Measurements from ENCODE around the gene TMEM167B.
A peak's percentile ranks its signal among the peaks of the same experiment; 100 is the strongest.

TMEM167B gene

DNA sequence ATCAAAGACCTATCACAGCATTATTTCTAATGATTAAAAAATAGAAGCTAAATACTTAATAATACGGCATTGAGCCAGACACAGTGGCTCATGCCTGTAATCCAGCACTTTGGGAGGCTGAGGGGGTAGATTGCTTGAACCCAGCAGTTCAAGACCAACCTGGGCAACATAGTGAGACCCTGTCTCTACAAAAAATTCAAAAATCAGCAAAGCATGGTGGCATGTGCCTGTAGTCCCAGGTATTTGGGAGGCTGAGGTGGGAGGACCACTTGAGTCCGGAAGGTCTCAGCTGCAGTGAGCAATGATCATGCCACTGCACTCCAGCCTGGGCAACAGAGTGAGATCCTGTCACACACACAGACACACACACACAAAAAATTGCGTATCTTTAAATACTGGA is 25.4 kb upstream of the TMEM167B start:
- no peak for FAIRE-seq
- no peak for DNase-seq (ENCODE audit: insufficient read length, low spot score)
- TF ChIP-seq POLR2A (IDR thresholded peaks at IDR 0.05; ENCODE audit: low read depth, low read length): no peak

DNA sequence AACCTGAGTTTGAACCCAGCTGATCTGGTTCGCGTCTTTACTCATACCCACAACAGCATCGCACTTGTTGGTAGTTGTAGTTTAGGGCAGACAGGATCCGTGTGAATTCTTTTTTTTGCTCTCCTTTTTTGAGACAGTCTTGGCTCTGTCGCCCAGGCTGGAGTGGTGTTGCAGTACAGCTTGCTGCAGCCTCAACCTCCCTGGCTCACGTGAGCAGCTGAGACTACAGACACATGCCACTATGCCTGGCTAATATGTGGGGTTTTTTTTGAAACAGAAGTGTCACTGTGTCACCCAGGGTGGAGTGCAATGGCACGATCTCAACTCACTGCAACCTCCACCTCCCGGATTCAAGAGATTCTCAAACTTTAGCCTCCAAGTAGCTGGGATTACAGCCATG is 22.7 kb upstream of the TMEM167B start:
- no peak for FAIRE-seq
- TF ChIP-seq POLR2A (IDR thresholded peaks at IDR 0.05; ENCODE audit: low read depth, low read length): no peak
- no peak for DNase-seq (ENCODE audit: insufficient read length, low spot score)

DNA sequence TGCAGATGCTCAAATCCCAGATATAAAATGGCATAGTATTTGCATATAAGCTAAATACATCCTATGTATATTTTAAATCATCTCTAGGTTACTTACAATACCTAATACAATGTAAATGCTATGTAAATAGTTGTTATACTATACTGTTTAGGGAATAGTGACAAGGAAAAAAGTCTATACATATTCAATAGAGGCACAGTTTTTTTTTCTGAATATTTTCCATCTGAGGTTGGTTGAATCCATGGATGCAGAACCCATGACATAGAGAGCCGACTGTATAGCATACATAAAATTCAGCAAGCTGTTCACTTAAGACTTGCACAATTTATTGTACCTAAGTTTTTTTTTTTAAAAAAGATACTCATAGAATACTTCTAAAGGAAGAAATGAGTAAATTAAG is 21.3 kb upstream of the TMEM167B start:
- no peak for TF ChIP-seq POLR2A (IDR thresholded peaks at IDR 0.05; ENCODE audit: low read depth, low read length)
- DNase-seq (ENCODE audit: insufficient read length, low spot score) (no peak), FAIRE-seq (no peak)

DNA sequence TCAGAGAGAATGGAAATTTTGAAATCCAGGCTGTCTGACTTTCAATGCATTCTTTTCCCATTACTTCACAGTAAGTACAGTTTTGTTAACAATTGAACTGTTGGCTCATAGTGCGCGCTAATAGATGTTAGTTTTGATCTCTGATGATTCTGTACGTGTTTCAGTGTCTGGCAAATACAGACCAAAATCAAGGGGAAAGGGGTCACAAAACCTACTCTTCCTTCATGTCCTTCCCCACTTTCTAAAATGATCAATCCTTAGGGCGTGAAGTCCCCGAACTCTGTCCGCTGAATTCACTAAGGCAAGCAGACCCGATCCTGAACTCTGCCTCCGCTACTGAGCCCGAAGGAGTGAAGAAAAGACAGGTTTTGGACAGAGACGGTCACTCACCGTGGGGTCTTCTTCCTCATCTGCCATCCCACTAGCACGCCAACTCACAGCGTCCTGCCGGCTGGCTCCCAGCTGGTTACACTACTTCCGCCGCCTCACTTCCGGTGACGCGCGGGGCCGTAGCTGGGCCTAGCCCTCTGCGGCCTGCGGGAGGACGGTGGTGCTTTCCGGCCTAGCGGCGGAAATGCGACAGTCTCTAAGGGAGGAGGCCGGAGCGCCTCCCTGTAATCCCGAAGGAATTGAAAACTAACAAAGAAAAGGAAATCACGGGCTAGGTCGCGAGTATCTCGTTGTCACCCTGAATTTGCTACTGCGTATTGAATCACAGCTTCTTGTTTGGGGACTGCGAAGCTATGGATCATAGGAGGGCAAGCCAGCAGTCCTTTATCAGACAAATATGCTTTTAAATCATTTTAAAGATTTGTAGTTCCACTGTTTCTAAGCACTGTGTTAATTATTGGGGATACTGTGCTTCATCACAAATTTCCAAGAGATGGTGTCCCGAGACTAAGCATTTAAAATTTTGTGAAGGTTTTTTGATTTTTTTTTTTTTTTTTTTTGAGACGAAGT is 14.8 kb upstream of the TMEM167B start, which contains the start of gene TAF13:
Gene TAF13, minus strand, starts transcription at position 473 of the 960 bp plus-strand sequence. Its CDS starts 56 bp downstream, at position 417.
- peak; percentile 95 for DNase-seq (ENCODE audit: insufficient read length, low spot score)
- FAIRE-seq: peak; percentile 89
- TF ChIP-seq POLR2A (IDR thresholded peaks at IDR 0.05; ENCODE audit: low read depth, low read length): peak; percentile 97

DNA sequence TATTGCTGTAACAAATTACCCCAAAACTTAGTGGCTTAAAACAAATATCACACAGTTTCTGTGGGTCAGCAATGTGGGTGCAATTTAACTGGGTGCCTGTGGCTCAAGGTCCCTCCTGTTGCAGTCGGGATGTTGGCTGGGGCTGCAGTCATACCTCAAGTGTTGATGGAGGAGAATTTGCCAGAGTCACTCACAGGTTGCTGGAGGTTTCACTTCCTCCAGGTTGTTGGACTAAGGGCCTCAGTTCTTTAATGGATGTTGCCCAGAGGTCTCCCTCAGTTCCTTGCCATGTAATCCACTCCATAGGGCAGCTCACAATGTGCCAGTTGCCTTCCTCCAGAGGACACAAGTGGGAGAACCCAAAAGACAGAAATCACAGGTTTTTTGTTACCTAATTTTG is 12.2 kb upstream of the TMEM167B start:
- TF ChIP-seq POLR2A (IDR thresholded peaks at IDR 0.05; ENCODE audit: low read depth, low read length): no peak
- no peak for DNase-seq (ENCODE audit: insufficient read length, low spot score)
- no peak for FAIRE-seq

DNA sequence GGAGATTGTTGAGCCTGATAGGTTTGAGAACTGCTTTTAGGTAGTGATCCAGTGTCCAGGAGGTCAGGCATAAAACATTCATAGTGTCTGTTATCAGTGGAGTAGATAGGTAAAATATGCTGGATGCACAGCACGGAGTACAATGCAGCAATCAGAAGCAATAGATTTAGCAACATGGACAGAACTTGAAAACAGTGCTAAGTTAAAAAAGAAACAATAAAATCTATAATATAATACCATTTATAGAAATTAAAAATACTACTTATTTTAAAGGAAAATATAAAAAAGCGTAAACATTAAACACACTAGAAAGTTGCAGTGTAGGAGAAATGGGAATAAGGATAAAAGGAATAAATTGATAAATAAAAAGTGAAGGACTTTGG is 11.3 kb upstream of the TMEM167B start:
- no peak for DNase-seq (ENCODE audit: insufficient read length, low spot score)
- no peak for TF ChIP-seq POLR2A (IDR thresholded peaks at IDR 0.05; ENCODE audit: low read depth, low read length)
- FAIRE-seq: no peak

DNA sequence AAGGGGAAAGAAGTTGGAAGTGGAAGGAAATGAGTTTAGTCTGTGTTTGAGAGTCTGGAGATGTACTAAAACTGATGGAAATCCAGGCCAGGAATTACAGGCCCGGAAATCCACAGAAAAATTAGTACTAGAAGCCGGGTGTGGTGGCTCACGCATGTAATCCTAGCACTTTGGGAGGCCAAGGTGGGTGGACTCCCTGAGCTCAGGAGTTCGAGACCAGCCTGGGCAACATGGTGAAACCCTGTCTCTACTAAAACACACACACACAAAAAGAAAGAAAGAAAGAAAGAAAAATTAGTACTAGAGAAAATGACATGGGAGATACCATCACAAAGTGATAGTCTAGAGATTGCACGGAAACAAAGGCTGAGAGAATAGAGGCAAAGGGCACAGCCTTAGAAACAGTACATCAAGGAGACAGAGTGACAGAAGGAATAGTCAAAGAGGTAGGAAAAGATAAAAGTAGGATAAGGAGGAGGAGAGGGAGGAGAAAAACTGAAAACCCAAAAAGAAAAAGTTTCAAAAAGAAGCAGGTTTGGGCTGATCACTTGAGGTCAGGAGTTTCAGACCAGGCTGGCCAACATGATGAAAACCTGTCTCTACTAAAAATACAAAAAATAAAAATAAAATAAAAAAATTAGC is 10.0 kb upstream of the TMEM167B start:
- no peak for TF ChIP-seq POLR2A (IDR thresholded peaks at IDR 0.05; ENCODE audit: low read depth, low read length)

DNA sequence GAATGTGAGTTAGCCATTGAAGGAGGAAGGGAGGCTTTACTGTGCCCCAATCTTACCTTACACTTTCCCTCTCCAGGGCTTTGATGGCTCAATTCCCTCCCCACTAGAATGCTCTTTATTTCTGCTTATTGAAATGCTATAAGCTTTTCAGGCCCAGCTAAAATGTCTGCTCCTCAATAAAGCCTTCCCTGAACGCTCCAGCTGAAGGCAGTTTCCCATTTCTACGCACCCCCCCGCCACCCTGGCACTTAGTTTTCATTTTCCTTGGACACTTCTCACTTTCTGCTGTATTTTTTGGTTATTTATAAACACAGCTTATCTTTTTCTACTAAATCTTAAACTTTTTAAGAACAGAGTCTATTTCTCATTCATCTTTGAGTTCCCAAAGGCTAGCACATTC is 7.1 kb upstream of the TMEM167B start:
- TF ChIP-seq POLR2A (IDR thresholded peaks at IDR 0.05; ENCODE audit: low read depth, low read length): no peak
- FAIRE-seq (no peak), DNase-seq (ENCODE audit: insufficient read length, low spot score) (no peak)

More for the DNA sequence above, 10.0 kb upstream of the TMEM167B start:
- FAIRE-seq: no peak
- DNase-seq (ENCODE audit: insufficient read length, low spot score): no peak

DNA sequence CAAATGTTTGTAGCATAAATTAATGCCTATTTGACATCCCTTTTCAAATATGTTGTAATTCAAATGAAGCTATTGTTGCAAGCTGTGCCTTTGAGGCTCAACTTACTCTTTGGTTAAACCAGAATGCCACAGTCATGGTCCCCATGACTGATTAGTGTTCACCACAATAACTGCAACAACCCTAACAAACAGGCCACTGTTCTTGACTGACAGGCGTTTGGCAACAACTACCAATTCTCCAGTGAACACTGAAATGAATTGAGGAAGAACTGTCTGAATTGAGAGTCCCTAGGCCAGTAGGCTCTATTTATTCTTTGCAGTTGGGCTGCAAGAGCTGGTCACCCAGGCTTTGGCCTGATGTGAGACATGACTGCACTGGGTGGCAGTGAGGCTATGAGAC is 6.6 kb upstream of the TMEM167B start:
- FAIRE-seq: no peak
- DNase-seq (ENCODE audit: insufficient read length, low spot score): no peak

DNA sequence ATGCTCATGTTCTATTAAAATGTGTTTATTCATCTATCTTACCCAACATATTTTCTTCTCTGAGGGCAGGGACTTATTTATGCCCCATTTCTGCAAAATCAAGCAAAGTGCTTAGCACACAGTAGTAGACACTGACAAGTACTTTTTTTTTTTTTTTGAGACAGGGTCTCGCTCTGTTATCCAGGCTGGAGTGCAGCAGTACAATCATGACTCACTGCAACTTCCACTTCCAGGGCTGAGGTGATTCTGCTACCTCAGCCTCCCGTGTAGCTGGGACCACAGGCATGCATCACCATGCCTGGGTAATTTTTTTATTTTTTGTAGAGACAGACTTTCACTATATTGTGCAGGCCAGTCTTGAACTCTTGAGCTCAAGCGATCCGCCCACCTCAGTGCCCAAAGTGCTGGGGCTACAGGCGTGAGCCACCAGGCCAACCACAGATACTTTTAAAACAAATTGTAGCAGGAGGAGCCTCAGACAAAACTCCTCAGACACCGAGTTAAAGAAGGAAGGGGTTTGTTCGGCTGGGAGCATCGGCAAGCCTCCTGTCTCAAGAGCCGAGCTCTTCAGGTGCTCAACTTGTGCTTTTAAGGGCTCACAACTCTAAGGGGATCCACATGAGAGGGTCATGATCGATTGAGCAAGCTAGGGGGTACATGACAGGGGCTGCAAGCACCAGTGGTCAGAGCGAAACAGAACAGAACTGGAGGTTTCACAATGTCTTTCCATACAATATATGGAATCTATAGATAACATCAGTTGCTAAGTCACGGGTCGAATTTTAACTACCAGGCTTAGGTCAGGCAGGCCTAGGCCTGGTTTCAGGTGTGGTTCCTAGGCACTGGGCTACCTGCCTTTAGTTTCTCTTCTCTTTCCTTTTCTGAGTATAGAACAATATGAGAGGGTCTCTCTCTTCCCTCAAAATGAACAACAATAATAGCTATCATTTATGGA is 5.7 kb upstream of the TMEM167B start:
- no peak for TF ChIP-seq POLR2A (IDR thresholded peaks at IDR 0.05; ENCODE audit: low read depth, low read length)
- no peak for DNase-seq (ENCODE audit: insufficient read length, low spot score)

More for the DNA sequence above, 6.6 kb upstream of the TMEM167B start:
- TF ChIP-seq POLR2A (IDR thresholded peaks at IDR 0.05; ENCODE audit: low read depth, low read length): no peak

DNA sequence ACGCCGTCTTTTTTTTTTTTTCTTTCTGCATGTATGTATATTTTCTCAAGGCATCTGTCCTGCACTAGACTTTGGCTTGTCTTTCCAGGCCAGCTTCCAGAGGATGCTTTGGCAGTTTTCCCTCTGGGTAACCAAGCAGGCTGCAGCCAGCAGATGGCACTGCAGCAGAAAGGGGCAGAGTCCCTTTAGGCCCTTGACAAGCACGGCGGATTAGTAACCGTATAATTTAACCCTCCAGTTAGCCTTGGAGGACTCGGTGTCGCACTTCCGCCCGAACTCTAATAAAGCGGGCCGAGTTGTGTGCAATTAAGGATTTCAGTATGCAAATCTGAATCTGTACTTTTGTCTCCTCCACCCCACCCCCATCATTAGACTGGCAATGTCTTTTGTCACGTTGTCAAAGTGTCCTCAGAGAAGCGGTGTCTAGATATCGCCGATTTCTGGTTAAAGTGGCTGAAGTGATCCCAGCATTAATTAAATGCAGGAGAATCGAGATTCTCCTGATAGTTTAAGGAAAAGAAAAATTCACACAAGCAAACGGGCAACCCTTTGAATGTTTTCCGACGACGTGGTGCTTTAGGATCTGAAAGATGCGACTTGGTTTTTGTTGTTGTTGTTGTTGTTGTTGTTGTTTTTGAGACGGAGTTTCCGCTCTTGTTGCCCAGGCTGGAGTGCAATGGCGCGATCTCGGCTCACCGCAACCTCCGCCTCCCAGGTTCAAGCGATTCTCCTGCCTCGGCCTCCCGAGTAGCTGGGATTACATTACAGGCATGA is 1.1 kb upstream of the TMEM167B start:
- no peak for TF ChIP-seq POLR2A (IDR thresholded peaks at IDR 0.05; ENCODE audit: low read depth, low read length)
- DNase-seq (ENCODE audit: insufficient read length, low spot score) (peak; percentile 34), FAIRE-seq (no peak)

More for the DNA sequence above, 5.7 kb upstream of the TMEM167B start:
- peak; percentile 55 for FAIRE-seq

DNA sequence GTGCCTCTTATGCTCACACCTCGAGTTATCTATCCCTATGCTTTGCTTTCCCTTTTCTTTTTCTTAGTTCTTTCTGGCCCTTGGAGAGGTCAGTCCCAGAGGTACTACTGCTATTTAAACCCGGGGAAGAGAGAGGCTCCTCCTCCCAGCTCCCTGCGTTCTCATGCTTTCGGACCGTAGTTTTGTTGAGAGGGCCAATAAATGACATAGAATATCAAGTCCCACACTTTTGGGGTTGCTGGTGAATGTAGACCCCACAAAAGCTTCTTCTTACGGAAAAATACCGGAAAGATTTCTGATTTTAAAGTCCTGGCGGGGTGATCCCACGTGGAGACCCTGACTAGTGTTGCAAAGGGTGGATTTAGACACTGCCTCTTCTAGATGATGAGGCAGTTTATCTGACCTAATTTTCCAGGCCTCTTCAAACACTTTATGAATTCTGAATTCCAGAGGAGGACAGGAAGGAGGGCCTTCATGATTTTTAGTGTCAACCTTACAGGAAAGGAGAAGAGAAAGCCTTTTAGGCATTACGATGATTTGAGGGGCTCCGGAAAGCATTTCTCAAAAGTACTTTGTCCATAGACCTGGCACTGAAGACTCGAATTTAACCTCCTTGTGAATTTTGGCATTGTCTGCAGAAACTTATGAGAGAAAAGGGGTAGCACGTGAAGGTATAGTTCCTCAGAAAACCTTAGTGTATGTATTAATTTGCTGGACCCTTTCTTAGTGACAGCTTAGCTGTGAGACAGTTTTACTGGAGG is 694 bp downstream of the TMEM167B start:
- DNase-seq (ENCODE audit: insufficient read length, low spot score) (peak; percentile 53), FAIRE-seq (no peak)
- TF ChIP-seq POLR2A (IDR thresholded peaks at IDR 0.05; ENCODE audit: low read depth, low read length): no peak

Data from H54 (cell line).